ENCODE results near the gene CLEC12A.

Gene CLEC12A

DNA sequence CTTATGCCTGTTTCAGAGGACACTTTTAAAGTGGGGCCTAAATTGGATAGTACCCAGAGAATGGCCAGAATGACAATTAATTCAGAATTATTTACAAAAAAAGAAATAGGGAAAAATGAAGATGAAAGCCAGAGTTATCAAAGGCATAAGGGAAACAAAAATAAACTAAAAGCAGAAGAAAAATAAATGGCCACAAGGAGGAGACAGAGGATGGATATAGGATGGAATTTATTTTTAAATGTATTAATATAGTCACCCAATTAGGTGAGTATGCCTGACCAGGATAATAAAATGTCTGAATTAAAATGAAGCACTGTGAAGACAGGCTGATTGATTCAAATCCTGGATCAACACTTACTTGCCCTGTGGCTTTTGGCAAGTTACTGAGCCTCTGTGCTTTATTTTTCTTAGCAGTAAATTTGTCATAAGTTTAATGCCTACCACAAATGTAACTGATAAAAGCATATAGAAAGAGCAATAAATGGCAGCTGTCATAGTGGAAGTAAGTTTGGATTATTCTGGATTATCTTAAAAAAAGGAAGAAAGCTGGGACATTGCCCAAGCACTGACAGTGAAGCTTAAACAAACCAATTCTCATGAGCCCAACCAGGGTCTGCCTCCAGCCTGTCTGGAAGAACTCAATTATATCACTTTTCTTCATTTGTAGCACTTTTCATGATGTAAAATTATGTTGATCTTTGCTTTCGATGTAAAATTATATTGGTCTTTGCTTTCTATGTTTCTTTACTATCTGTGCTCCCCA is 62.8 kb downstream of the CLEC12A start:
- DNase-seq (ENCODE audit: low read depth in 2 of 2), result no peak

Data from stimulated activated CD8-positive, alpha-beta memory T cell treated with anti-CD3 and anti-CD28 coated beads, Interleukin-7, amount 100 ng/mL, for 1 hour (primary cell).